Measurements from ENCODE around the gene CACNB1.

Gene CACNB1

GRCh38 chr17:39199820-39200069, 2.3 kb upstream of the CACNB1 start (continued):
- TF ChIP-seq ZBTB11 (tag by site-specific recombination; conservative IDR thresholded peaks at IDR 0.05; ENCODE audit: low read depth), result no peak; the same call in 1 of the 2 replicates
- TF ChIP-seq, protein P1, sequence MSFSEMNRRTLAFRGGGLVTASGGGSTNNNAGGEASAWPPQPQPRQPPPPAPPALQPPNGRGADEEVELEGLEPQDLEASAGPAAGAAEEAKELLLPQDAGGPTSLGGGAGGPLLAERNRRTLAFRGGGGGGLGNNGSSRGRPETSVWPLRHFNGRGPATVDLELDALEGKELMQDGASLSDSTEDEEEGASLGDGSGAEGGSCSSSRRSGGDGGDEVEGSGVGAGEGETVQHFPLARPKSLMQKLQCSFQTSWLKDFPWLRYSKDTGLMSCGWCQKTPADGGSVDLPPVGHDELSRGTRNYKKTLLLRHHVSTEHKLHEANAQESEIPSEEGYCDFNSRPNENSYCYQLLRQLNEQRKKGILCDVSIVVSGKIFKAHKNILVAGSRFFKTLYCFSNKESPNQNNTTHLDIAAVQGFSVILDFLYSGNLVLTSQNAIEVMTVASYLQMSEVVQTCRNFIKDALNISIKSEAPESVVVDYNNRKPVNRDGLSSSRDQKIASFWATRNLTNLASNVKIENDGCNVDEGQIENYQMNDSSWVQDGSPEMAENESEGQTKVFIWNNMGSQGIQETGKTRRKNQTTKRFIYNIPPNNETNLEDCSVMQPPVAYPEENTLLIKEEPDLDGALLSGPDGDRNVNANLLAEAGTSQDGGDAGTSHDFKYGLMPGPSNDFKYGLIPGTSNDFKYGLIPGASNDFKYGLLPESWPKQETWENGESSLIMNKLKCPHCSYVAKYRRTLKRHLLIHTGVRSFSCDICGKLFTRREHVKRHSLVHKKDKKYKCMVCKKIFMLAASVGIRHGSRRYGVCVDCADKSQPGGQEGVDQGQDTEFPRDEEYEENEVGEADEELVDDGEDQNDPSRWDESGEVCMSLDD (tag by site-specific recombination; IDR thresholded peaks at IDR 0.05), result no peak
- TF ChIP-seq BCL11A (tag by site-specific recombination; IDR thresholded peaks at IDR 0.05; ENCODE audit: low read depth), result no peak
- no peak for TF ChIP-seq RBAK (tag by site-specific recombination; IDR thresholded peaks at IDR 0.05)
- no peak for TF ChIP-seq ZNF473 (tag by site-specific recombination; IDR thresholded peaks at IDR 0.05)
- no peak for TF ChIP-seq ZNF777 (tag by site-specific recombination; IDR thresholded peaks at IDR 0.05; ENCODE audit: borderline replicate concordance)
- no peak for TF ChIP-seq ZBTB7A (tag by site-specific recombination; IDR thresholded peaks at IDR 0.05; ENCODE audit: low read depth)
- no peak for TF ChIP-seq ZNF48 (tag by site-specific recombination; IDR thresholded peaks at IDR 0.05)
- TF ChIP-seq ZNF354C (tag by site-specific recombination; IDR thresholded peaks at IDR 0.05; ENCODE audit: borderline replicate concordance, low read depth), result no peak
- TF ChIP-seq ZNF596 (tag by site-specific recombination; IDR thresholded peaks at IDR 0.05), result no peak
- no peak for TF ChIP-seq ZNF221 (tag by site-specific recombination; IDR thresholded peaks at IDR 0.05; ENCODE audit: borderline replicate concordance)
- TF ChIP-seq KLF8 (tag by site-specific recombination; IDR thresholded peaks at IDR 0.05), result no peak; the same call in 1 of the 2 replicates
- no peak for TF ChIP-seq ZNF664 (tag by site-specific recombination; IDR thresholded peaks at IDR 0.05)
- TF ChIP-seq ZNF366 (tag by site-specific recombination; conservative IDR thresholded peaks at IDR 0.05), result no peak
- no peak for TF ChIP-seq ZNF639 (tag by site-specific recombination; IDR thresholded peaks at IDR 0.05)
- no peak for TF ChIP-seq ZNF302 (tag by site-specific recombination; IDR thresholded peaks at IDR 0.05; ENCODE audit: low read depth)
- no peak for TF ChIP-seq PRDM1 (tag by site-specific recombination; IDR thresholded peaks at IDR 0.05)
- TF ChIP-seq ZNF571 (tag by site-specific recombination; IDR thresholded peaks at IDR 0.05), result no peak
- peak; percentile 87 for TF ChIP-seq ZBTB17 (tag by site-specific recombination; IDR thresholded peaks at IDR 0.05)
- no peak for TF ChIP-seq ZNF266 (tag by site-specific recombination; IDR thresholded peaks at IDR 0.05; ENCODE audit: low read depth)
- no peak for TF ChIP-seq ZNF510 (tag by site-specific recombination; IDR thresholded peaks at IDR 0.05; ENCODE audit: insufficient replicate concordance)
- no peak for TF ChIP-seq PBX3 (CRISPR knock-in tag; IDR thresholded peaks at IDR 0.05)
- no peak for TF ChIP-seq REPIN1 (tag by site-specific recombination; IDR thresholded peaks at IDR 0.05; ENCODE audit: low read depth)
- no peak for TF ChIP-seq ZNF792 (tag by site-specific recombination; IDR thresholded peaks at IDR 0.05)
- TF ChIP-seq, protein P2, sequence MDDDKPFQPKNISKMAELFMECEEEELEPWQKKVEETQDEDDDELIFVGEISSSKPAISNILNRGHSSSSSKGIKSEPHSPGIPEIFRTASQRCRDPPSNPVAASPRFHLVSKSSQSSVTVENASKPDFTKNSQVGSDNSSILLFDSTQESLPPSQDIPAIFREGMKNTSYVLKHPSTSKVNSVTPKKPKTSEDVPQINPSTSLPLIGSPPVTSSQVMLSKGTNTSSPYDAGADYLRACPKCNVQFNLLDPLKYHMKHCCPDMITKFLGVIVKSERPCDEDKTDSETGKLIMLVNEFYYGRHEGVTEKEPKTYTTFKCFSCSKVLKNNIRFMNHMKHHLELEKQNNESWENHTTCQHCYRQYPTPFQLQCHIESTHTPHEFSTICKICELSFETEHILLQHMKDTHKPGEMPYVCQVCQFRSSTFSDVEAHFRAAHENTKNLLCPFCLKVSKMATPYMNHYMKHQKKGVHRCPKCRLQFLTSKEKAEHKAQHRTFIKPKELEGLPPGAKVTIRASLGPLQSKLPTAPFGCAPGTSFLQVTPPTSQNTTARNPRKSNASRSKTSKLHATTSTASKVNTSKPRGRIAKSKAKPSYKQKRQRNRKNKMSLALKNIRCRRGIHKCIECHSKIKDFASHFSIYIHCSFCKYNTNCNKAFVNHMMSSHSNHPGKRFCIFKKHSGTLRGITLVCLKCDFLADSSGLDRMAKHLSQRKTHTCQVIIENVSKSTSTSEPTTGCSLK (tag by site-specific recombination; IDR thresholded peaks at IDR 0.05), result no peak

Measured in HEK293 (cell line).